HepG2 (cell line): ENCODE results near the gene NOL4L. TPM values are rescaled to one million over a fixed set of nuclear protein-coding genes. Genes with fewer than 3 reads are reported as not detected.

ENCODE experiments used
- ATAC-seq: fragments of 200-7000 bp; cut with Tn5 transposase; 3 replicates; pipeline ENCODE4 v1.9.1; 2020; ENCODE audit warnings: mild to moderate bottlenecking, moderate library complexity
- BruUV-seq: library from RNA; stranded (reverse); fragments of 400-500 nt; replicated peaks from 2 replicates; lab custom pipeline; 2021; lab: Mats Ljungman, UMichigan
- CTCF ChIA-PET: fragments of 300-600 bp; formaldehyde crosslinking; extraction: SDS; loops from one replicate; lab custom pipeline; 2021; ENCODE audit warnings: low total read pairs, inconsistent platforms, low intra/inter-chr PET ratio; lab: Yijun Ruan, JAX
- POLR2A ChIA-PET: fragments of 350-600 bp; sonication (Branson Sonifier 250); formaldehyde crosslinking; loops from one replicate; lab custom pipeline; 2020; ENCODE audit warnings: antibody characterized with exemption, inconsistent platforms; lab: Yijun Ruan, JAX
- DNase-seq: peaks from one replicate; pipeline ENCODE4 v3.0.0-alpha.2; 2015; ENCODE audit warnings: low spot score
- FAIRE-seq: peaks from 3 replicates; lab custom pipeline; 2011; peaks lifted over from hg19 to GRCh38; lab: Jason Lieb, UNC
- H2AFZ ChIP-seq: one replicate; pipeline ENCODE4 v1.6.1; 2011; ENCODE audit warnings: low read length, inconsistent platforms
- H3K27ac ChIP-seq: fragments of 300-600 bp; 3 replicates; pipeline ENCODE4 v1.8.0; 2011; ENCODE audit warnings: mixed run types, mild to moderate bottlenecking, mixed read lengths, low read length, inconsistent platforms; ENCODE audit not compliant: insufficient read depth; ENCODE audit errors: extremely low read length
- H3K27me3 ChIP-seq, 2 experiments: fragments of 200-600 bp in 1 of 2; 2 replicates in 1 of 2; 3 replicates in 1 of 2; pipeline versions ENCODE4 v1.6.0 to v1.8.0; 2011; ENCODE audit warnings: low read length in 2 of 2, mild to moderate bottlenecking in 2 of 2, moderate library complexity in 2 of 2, inconsistent platforms in 1 of 2; ENCODE audit not compliant: insufficient read depth in 2 of 2, control insufficient read depth in 1 of 2
- H3K36me3 ChIP-seq, 2 experiments: fragments of 200-600 bp in 1 of 2; replicated peaks in 1 of 2; 2 replicates in 1 of 2; 3 replicates in 1 of 2; pipeline versions ENCODE4 v1.5.1 to v1.8.0; 2011; ENCODE audit warnings: low read length in 2 of 2, inconsistent platforms in 1 of 2; ENCODE audit not compliant: insufficient read depth in 2 of 2, control insufficient read depth in 1 of 2
- H3K4me1 ChIP-seq: 2 replicates; pipeline ENCODE4 v1.5.1; 2012; ENCODE audit warnings: low read length, inconsistent platforms; ENCODE audit not compliant: insufficient read depth
- H3K4me2 ChIP-seq: 2 replicates; pipeline ENCODE4 v1.6.0; 2011; ENCODE audit warnings: low read depth, low read length, inconsistent platforms
- H3K4me3 ChIP-seq, 3 experiments: fragments of 200-600 bp in 1 of 3; sonication (generic), shearing (Covaris generic) in 1 of 3; replicated peaks in 1 of 3; 2 replicates each; pipeline ENCODE4 v1.5.1; 2011 to 2016; ENCODE audit warnings: low read length in 3 of 3, inconsistent platforms in 2 of 3, low read depth in 2 of 3, mild to moderate bottlenecking in 2 of 3, control low read depth in 1 of 3, mixed read lengths in 1 of 3; ENCODE audit not compliant: insufficient read depth in 1 of 3
- H3K79me2 ChIP-seq: one replicate; pipeline ENCODE4 v1.6.1; 2011; ENCODE audit warnings: low read length, inconsistent platforms; ENCODE audit not compliant: insufficient read depth
- H3K9ac ChIP-seq: 2 replicates; pipeline ENCODE4 v1.6.0; 2011; ENCODE audit warnings: mild to moderate bottlenecking, low read depth, low read length, inconsistent platforms; ENCODE audit not compliant: insufficient read depth
- H3K9me3 ChIP-seq: 2 replicates; pipeline ENCODE4 v1.5.1; 2012; ENCODE audit warnings: mild to moderate bottlenecking, low read length
- H4K20me1 ChIP-seq: 2 replicates; pipeline ENCODE4 v1.6.0; 2011; ENCODE audit warnings: inconsistent platforms, mild to moderate bottlenecking, low read length, moderate library complexity; ENCODE audit not compliant: insufficient read depth
- ARHGAP35 ChIP-seq: sonication (generic); formaldehyde crosslinking; IDR thresholded peaks from 2 replicates; pipeline ENCODE4 v1.9.0; 2022; ENCODE audit warnings: mild to moderate bottlenecking, inconsistent platforms, moderate library complexity, missing genetic modification reagents, borderline replicate concordance
- CCDC6 ChIP-seq: sonication (generic); formaldehyde crosslinking; IDR thresholded peaks from 2 replicates; pipeline ENCODE4 v1.8.1; 2022; ENCODE audit warnings: mild to moderate bottlenecking, missing genetic modification reagents, moderate library complexity
- HNRNPLL ChIP-seq: fragments of 200-400 bp; formaldehyde crosslinking; IDR thresholded peaks from 2 replicates; pipeline ENCODE4 v1.6.1; 2017; ENCODE audit warnings: mild to moderate bottlenecking, low read depth, low read length; ENCODE audit not compliant: poor library complexity, severe bottlenecking
- NFATC3 ChIP-seq: sonication (generic); formaldehyde crosslinking; IDR thresholded peaks from 2 replicates; pipeline ENCODE4 v1.5.1; 2020; ENCODE audit warnings: mild to moderate bottlenecking, missing genetic modification reagents
- RARG ChIP-seq: sonication (generic); formaldehyde crosslinking; IDR thresholded peaks from 2 replicates; pipeline ENCODE4 v1.4.0; 2020; ENCODE audit warnings: low read depth, mild to moderate bottlenecking, missing genetic modification reagents
- ZFP62 ChIP-seq: sonication (generic); formaldehyde crosslinking; IDR thresholded peaks from 2 replicates; pipeline ENCODE4 v1.4.0; 2020; ENCODE audit warnings: missing genetic modification reagents
- ZMYM2 ChIP-seq: sonication (generic); formaldehyde crosslinking; IDR thresholded peaks from 2 replicates; pipeline ENCODE4 v1.8.0; 2022; ENCODE audit warnings: mild to moderate bottlenecking, missing genetic modification reagents
- ZNF598 ChIP-seq: sonication (generic); formaldehyde crosslinking; IDR thresholded peaks from 2 replicates; pipeline ENCODE4 v1.5.1; 2020; ENCODE audit warnings: mild to moderate bottlenecking, missing genetic modification reagents, borderline replicate concordance
- ZNF747 ChIP-seq: sonication (generic); formaldehyde crosslinking; IDR thresholded peaks from 2 replicates; pipeline ENCODE4 v1.8.1; 2023; ENCODE audit warnings: missing genetic modification reagents, mild to moderate bottlenecking, borderline replicate concordance
- ZNF75D ChIP-seq: sonication (generic); formaldehyde crosslinking; IDR thresholded peaks from 2 replicates; pipeline ENCODE4 v1.8.1; 2023; ENCODE audit warnings: missing genetic modification reagents, mild to moderate bottlenecking, borderline replicate concordance
- WGBS: methylation state at CpG from one replicate; pipeline ENCODE4 v1.1.6; 2017; ENCODE audit warnings: low lambda C conversion rate; 5-methylcytosine and 5-hydroxymethylcytosine counted together
- in situ Hi-C: cut with HindIII; loops from 2 replicates; pipeline ENCODE4 v1.10.0; 2017; ENCODE audit warnings: low pct_unique_long_range_greater_than_20kb; ENCODE audit not compliant: extremely low pct_ligation_motif_present
- intact Hi-C: fragments of 100-400 bp; cut with micrococcal nuclease; formaldehyde crosslinking; loops from one replicate; pipeline ENCODE4 v1.10.0; 2022; ENCODE audit not compliant: unreplicated experiment
- polyA plus RNA-seq, 8 experiments: library from polyadenylated mRNA; depleted of rRNA in 3 of 8; stranded (reverse) in 7 of 8; unstranded in 1 of 8; fragments of >200 nt; fragmentation: Illumina TruSeq in 4 of 8; extraction: Trizol in 4 of 8; gene quantifications; 2 replicates each; pipeline versions ENCODE4 v1.2.1 to v1.2.3, GENCODE V29; 2011 to 2016; ENCODE audit warnings: low read depth in 4 of 8, missing spikeins in 1 of 8, mixed read lengths in 1 of 8; ENCODE audit not compliant: insufficient read depth in 1 of 8
- total RNA-seq, 5 experiments: library from RNA; depleted of rRNA; stranded (reverse); fragments of >200 nt; fragmentation: Illumina TruSeq; extraction: Trizol; gene quantifications; 2 replicates each; pipeline ENCODE4 v1.2.3, GENCODE V29; 2016; ENCODE audit warnings: low read depth in 1 of 5
- TF ChIP-seq, protein P1 (sequence below): sonication (generic); formaldehyde crosslinking; IDR thresholded peaks from 2 replicates; pipeline ENCODE4 v1.9.0; 2022; ENCODE audit warnings: missing genetic modification reagents, mild to moderate bottlenecking, borderline replicate concordance
- TF ChIP-seq, protein P2 (sequence below): sonication (generic); formaldehyde crosslinking; IDR thresholded peaks from 2 replicates; pipeline ENCODE4 v1.5.0; 2020; ENCODE audit warnings: mild to moderate bottlenecking, missing genetic modification reagents, borderline replicate concordance
- TF ChIP-seq, protein P3 (sequence below): sonication (generic); formaldehyde crosslinking; IDR thresholded peaks from 2 replicates; pipeline ENCODE4 v1.5.0; 2020; ENCODE audit warnings: mild to moderate bottlenecking, missing genetic modification reagents, borderline replicate concordance

Gene NOL4L
- total and polyA plus RNA-seq, 2 of the 13 experiments (the other 11 are each of a cell fraction or from before 2014, with no cell fraction given): 16.6 to 35.4 TPM

DNA sequence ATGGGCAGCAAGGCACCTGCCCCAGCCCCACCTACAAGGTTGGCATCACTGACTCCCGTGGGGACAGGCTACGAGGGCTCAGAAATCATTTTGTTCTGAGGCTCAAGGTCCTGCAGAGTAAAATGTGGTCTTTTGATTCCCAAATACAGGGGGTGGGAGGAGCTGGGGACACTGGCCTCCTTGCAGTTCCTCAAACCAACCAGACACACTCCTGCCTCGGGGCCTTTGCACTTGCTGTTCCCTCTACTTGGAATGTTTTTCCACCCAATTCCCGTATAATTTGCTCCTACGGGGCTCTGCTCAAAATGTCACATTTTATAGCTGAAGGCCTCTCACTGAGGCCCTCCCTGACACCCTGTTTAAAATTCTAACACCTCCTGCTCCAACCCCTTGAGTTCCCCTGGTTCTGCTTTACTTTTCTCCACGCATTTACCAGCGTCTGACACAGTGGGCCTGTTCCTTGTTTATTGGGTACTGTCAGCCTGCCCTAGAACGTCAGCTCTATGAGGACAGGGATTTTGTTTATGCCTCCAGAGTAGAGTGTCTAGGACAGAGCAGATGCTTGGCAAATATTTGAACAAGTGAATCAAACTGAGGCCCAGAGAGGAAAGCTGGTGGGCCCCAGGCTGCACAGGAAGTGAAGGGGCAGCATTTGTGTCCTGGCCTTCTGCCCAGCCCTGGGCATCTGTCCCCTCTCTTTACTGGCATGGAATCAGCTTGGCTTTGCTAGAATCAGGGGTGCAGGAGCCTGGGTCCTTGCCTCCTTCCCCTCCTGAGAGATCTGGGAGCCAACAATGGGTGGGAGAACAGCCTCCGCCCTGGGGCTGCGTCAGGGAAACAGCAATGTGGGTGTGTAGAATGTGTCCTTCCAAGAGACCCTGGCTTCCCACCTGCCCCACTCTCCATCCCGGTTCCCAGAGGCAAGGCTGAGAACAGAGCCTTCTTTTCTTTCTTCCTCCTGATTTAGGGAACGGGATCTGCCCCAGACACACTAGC lies 18.5 kb downstream of the NOL4L start (continued):
- TF ChIP-seq ZNF598 (0 out of 2 replicates have a peak, but pooled peaks have one; percentile 35), CCDC6 (CRISPR knock-in tag) (no peak), ZNF747 (CRISPR knock-in tag) (no peak), ZMYM2 (peak; percentile 81), HNRNPLL (no peak)
- TF ChIP-seq, protein P1, sequence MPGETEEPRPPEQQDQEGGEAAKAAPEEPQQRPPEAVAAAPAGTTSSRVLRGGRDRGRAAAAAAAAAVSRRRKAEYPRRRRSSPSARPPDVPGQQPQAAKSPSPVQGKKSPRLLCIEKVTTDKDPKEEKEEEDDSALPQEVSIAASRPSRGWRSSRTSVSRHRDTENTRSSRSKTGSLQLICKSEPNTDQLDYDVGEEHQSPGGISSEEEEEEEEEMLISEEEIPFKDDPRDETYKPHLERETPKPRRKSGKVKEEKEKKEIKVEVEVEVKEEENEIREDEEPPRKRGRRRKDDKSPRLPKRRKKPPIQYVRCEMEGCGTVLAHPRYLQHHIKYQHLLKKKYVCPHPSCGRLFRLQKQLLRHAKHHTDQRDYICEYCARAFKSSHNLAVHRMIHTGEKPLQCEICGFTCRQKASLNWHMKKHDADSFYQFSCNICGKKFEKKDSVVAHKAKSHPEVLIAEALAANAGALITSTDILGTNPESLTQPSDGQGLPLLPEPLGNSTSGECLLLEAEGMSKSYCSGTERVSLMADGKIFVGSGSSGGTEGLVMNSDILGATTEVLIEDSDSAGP (CRISPR knock-in tag): peak; percentile 36; the same call in 1 of the 2 replicates

DNA sequence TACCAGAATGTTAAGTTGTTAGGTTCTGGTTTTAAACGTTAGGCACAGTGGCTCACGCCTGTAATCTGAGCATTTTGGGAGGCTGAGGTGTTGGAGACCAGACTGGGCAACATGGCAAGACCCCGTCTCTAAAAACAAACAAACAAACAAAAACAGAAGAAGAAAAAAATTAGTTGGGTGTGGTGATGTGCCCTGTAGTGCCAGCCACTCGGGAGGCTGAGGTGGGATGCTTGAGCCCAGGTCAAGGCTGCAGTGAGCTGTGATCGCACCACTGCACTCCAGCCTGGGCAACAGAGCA lies 19.4 kb downstream of the NOL4L start:
- Histone ChIP-seq H3K9me3 (no peaks in the 10 kb centered on the region), H3K27me3 (no peaks in the 10 kb centered on the region), H3K4me3 (no peak overlapping the region), H4K20me1 (0 out of 2 replicates have a peak, but pooled peaks cover 5% of the 10 kb centered on the region), H3K4me1 (peaks cover 94% of the 10 kb centered on the region), H3K79me2 (peaks cover under 1% of the 10 kb centered on the region), H3K9ac (no peak overlapping the region), H2AFZ (no peak overlapping the region), H3K4me2 (peak overlapping the region; percentile 63), H3K36me3 (no peaks in the 10 kb centered on the region), H3K27ac (no peak overlapping the region)
- BruUV-seq: no TSS peak
- ChIA-PET CTCF (no interaction called here), POLR2A (interaction anchor here (1.0 to 2.2 kb wide), 7 partner anchors 8 to 43 kb away, joined by 3 to 16 read pairs (median 4); no protein-coding TSS in a partner anchor)
- in situ Hi-C loops (no loop called here), intact Hi-C loops (no loop called here)
- ATAC-seq (no peak), DNase-seq (no peak), FAIRE-seq (no peak)
- 80% methylated on average over 5 of the region's 5 CpGs for WGBS
- TF ChIP-seq RARG (CRISPR knock-in tag) (no peak), ZNF75D (CRISPR knock-in tag) (no peak), NFATC3 (CRISPR knock-in tag) (no peak), ZFP62 (CRISPR knock-in tag) (no peak), ARHGAP35 (no peak)
- TF ChIP-seq, protein P2, sequence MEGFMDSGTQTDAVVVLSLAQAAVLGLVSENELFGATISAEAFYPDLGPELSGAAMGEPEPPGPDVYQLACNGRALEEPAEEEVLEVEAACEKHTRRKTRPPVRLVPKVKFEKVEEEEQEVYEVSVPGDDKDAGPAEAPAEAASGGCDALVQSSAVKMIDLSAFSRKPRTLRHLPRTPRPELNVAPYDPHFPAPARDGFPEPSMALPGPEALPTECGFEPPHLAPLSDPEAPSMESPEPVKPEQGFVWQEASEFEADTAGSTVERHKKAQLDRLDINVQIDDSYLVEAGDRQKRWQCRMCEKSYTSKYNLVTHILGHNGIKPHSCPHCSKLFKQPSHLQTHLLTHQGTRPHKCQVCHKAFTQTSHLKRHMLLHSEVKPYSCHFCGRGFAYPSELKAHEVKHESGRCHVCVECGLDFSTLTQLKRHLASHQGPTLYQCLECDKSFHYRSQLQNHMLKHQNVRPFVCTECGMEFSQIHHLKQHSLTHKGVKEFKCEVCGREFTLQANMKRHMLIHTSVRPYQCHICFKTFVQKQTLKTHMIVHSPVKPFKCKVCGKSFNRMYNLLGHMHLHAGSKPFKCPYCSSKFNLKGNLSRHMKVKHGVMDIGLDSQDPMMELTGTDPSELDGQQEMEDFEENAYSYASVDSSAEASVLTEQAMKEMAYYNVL (CRISPR knock-in tag): no peak
- TF ChIP-seq, protein P3, sequence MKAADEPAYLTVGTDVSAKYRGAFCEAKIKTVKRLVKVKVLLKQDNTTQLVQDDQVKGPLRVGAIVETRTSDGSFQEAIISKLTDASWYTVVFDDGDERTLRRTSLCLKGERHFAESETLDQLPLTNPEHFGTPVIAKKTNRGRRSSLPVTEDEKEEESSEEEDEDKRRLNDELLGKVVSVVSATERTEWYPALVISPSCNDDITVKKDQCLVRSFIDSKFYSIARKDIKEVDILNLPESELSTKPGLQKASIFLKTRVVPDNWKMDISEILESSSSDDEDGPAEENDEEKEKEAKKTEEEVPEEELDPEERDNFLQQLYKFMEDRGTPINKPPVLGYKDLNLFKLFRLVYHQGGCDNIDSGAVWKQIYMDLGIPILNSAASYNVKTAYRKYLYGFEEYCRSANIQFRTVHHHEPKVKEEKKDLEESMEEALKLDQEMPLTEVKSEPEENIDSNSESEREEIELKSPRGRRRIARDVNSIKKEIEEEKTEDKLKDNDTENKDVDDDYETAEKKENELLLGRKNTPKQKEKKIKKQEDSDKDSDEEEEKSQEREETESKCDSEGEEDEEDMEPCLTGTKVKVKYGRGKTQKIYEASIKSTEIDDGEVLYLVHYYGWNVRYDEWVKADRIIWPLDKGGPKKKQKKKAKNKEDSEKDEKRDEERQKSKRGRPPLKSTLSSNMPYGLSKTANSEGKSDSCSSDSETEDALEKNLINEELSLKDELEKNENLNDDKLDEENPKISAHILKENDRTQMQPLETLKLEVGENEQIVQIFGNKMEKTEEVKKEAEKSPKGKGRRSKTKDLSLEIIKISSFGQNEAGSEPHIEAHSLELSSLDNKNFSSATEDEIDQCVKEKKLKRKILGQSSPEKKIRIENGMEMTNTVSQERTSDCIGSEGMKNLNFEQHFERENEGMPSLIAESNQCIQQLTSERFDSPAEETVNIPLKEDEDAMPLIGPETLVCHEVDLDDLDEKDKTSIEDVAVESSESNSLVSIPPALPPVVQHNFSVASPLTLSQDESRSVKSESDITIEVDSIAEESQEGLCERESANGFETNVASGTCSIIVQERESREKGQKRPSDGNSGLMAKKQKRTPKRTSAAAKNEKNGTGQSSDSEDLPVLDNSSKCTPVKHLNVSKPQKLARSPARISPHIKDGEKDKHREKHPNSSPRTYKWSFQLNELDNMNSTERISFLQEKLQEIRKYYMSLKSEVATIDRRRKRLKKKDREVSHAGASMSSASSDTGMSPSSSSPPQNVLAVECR (CRISPR knock-in tag): no peak
